H1 (cell line): ENCODE measurements around the gene ADK.

Experiments used
- BACH1 ChIP-seq: IDR thresholded peaks from 2 replicates; pipeline ENCODE4 v1.6.1; 2012; ENCODE audit warnings: low read length, improper control_type of control experiment
- CTCF ChIP-seq, 3 experiments: IDR thresholded peaks; 1 replicate in 2 of 3; 2 replicates in 1 of 3; pipeline versions ENCODE4 v1.5.1 to v1.6.1; 2011; ENCODE audit warnings: low read length in 3 of 3, mild to moderate bottlenecking in 3 of 3, inconsistent platforms in 2 of 3, low read depth in 1 of 3, moderate library complexity in 1 of 3; ENCODE audit not compliant: insufficient read depth in 1 of 3; ENCODE audit errors: control extremely low read depth in 1 of 3
- JUN ChIP-seq: IDR thresholded peaks from 2 replicates; pipeline ENCODE4 v1.6.1; 2011; ENCODE audit warnings: low read depth, mild to moderate bottlenecking, improper control_type of control experiment, low read length
- MAX ChIP-seq: IDR thresholded peaks from 2 replicates; pipeline ENCODE4 v1.6.1; 2012; ENCODE audit warnings: inconsistent platforms
- POLR2A ChIP-seq, 2 experiments: IDR thresholded peaks; 1 replicate in 1 of 2; 2 replicates in 1 of 2; pipeline ENCODE4 v1.6.1; 2011; ENCODE audit warnings: low read depth in 2 of 2, low read length in 2 of 2, mild to moderate bottlenecking in 2 of 2; ENCODE audit errors: control extremely low read depth in 1 of 2
- POLR2AphosphoS5 ChIP-seq: IDR thresholded peaks from 2 replicates; pipeline ENCODE4 v1.6.1; 2011; ENCODE audit warnings: low read depth, low read length
- POU5F1 ChIP-seq: IDR thresholded peaks from 2 replicates; pipeline ENCODE4 v1.6.1; 2011; ENCODE audit warnings: low read depth, mild to moderate bottlenecking, low read length, moderate library complexity
- RXRA ChIP-seq: IDR thresholded peaks from 2 replicates; pipeline ENCODE4 v1.6.1; 2011; ENCODE audit warnings: low read depth, mild to moderate bottlenecking, low read length, moderate library complexity; ENCODE audit not compliant: insufficient read depth
- SAP30 ChIP-seq: fragments of 300-600 bp; sonication (generic); IDR thresholded peaks from 2 replicates; pipeline ENCODE4 v1.7.1; 2012; ENCODE audit warnings: low read length, moderate library complexity, mild to moderate bottlenecking, inconsistent platforms; ENCODE audit not compliant: insufficient read depth, insufficient replicate concordance
- TAF1 ChIP-seq: IDR thresholded peaks from 2 replicates; pipeline ENCODE4 v1.6.1; 2011; ENCODE audit warnings: mild to moderate bottlenecking, low read depth, low read length
- YY1 ChIP-seq: IDR thresholded peaks from 2 replicates; pipeline ENCODE4 v1.6.1; 2011; ENCODE audit warnings: low read depth, mild to moderate bottlenecking, low read length
- ZNF274 ChIP-seq: IDR thresholded peaks from 2 replicates; pipeline ENCODE4 v1.7.0; 2012; ENCODE audit warnings: low read length, borderline replicate concordance; ENCODE audit errors: extremely low read depth

- TF ChIP-seq CTCF (IDR thresholded peaks at IDR 0.05; ENCODE audit: control extremely low read depth in 1 of 3, insufficient read depth in 1 of 3, low read depth in 1 of 3, low read length in 3 of 3) (no peak), SAP30 (no peak), TAF1 (no peak), POLR2A (IDR thresholded peaks at IDR 0.05; ENCODE audit: control extremely low read depth in 1 of 2, low read depth in 2 of 2, low read length in 2 of 2) (no peak), BACH1 (no peak), POLR2AphosphoS5 (no peak), YY1 (no peak), POU5F1 (no peak), RXRA (no peak), ZNF274 (no peak), JUN (no peak), MAX (no peak)
Observed at GRCh38 chr10:74556072-74556705, 405.2 kb downstream of the ADK start.
